ENCODE results near the gene RAB44.

The RAB44 gene

DNA sequence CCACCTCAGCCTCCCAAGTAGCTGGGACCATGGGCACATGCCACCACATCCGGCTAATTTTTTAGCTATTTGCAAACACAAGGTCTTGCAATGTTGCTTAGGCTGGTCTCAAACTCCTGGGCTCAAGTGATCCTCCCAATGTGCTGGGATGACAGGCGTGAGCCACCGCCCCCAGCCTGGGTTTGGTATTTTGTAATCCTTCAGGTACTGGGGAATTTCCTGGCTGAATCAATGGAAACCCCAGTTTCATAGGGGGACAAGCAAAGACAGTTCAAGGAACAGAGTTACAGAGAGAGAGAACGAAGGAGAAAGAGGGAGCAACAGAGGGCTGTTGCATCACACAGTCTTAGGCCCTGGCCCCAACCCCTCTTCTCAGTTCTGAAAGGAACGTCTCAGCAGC is 35.7 kb downstream of the RAB44 start:
- DNase-seq: no peak

DNA sequence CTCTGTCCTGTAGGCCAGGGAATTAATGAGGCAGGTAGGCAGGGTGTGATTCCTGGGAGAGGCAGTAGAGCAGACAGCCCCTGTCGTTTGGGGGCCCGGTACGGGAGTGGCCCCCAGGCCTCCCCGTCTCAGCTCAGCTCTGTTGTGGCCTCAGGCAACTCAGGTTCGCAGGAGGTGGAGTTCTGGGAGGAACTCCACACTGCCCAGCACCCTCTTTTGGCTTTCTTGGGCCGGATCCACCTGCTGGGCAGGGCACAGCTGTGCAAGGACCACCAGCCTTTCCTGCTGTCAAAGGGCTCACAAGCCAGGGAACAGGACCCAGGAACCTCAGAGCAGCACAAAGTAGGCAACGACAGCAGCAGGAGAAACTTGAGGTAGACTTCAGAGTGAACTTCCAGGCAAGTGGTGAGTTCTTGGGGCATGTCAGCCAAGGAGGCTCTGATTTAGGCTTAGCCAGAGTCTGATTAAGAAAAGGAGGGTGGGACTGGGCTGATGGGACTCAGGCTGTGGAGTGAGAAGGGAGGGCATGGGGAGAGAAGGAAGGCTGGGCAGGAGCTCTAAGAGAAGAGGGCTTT is 36.9 kb downstream of the RAB44 start:
- no peak for DNase-seq

- no peak for DNase-seq
Observed at GRCh38 chr6:36735110-36736071, 37.8 kb downstream of the RAB44 start.

GRCh38 chr6:36737043-36737785 is 39.6 kb downstream of the RAB44 start:
- no peak for DNase-seq

DNA sequence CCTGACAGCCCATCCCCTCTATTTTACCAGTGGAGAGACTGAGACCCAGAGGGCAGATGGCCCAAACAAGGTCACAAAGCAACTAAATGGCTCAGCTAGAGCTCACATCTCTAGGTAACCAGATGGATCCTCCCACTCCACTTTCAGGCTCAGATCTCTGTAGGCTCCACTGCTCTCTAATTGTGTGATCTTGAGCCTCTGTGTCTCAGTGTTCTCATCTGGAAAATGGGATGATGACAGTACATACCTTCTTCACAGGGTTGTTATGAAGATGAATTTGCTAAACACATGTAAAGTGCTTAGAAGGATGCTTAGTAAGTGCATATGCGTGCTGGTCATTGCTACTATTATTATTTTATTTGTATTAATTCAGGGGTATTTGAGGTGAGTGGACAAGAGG is 40.5 kb downstream of the RAB44 start:
- DNase-seq: no peak

DNA sequence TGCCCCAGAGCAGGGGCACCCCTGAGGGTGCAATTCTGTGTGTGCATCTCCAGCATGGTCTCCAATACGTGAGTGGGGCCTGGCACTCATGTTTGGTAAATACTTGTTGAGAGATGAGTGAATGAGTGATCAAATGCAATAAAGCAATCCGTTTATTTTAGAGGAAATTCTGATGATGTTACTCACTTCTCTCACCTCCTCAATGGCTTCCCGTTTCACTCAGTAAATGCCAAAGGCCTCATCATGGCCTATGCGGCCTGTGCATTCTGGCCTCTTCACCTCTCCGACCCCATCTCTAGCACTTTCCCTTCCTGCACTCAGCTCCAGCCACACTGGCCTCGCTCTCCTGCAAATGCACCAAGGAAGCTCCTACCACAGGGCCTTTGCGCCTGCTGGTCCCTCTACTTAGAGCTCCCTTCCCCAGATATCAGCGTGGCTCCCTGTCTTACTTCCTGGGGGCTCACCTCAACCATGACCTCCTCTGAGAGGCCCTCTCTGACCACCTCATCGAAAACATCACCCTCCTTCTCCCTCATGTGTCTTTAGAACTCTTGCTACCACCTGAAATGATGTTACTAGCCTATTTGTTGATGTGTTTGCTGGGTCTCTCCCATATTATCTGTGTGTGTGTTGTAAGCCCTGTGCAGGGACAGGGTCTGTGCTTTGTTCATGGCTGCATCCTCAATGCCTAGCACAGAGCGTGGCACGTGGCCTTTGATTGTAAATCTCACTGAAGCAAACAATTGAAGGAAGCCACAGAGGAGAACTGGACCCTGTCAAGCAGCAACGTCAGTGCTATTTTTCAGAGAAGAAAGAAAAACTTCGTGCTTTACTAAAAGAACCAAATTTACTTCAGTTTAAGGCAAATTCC is 42.6 kb downstream of the RAB44 start:
- DNase-seq: no peak

- DNase-seq: no peak
Observed at GRCh38 chr6:36740818-36741179, 43.2 kb downstream of the RAB44 start.

DNA sequence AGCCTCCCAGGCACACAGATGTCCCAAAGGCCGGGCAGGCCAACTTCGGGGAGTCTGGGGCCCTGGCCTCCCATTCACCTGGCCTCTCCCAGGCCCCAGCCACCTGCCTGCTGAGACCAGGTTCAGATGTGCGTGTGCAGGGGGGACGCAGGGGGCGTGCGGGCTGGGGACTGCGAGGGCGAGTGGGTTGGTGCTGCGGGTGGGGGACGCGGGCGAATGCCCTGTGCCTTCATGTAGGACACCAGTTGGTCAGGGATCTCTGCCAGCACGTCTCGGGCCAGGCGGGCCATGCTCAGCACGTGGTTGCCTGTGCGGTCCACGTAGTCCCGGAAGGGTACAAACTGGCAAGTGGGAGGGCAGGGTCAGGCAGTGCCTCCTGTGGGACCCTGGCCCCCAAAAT is 44.5 kb downstream of the RAB44 start:
- DNase-seq: no peak

- DNase-seq: no peak
Observed at GRCh38 chr6:36743032-36743431, 45.4 kb downstream of the RAB44 start.

- no peak for DNase-seq
Observed at GRCh38 chr6:36743538-36744303, 46.1 kb downstream of the RAB44 start.

DNA sequence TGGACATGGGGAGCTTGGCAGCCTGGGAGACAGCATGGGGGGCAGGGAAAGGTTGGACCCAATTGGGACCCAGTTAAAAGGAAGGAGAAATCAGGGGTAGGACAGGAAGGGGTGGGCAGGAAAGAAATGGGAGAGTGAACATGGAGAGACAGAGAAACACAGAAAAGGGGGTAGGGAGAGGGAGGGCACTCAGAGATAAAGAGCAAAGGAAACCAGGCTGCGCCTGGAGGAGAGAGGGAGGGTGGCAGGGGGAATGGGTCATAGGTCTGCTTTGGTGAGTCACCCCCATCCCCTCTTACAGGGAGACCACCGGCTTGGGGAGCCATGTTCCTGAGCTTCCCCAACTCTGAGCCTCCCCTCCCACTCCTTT is 46.7 kb downstream of the RAB44 start:
- no peak for DNase-seq

DNA sequence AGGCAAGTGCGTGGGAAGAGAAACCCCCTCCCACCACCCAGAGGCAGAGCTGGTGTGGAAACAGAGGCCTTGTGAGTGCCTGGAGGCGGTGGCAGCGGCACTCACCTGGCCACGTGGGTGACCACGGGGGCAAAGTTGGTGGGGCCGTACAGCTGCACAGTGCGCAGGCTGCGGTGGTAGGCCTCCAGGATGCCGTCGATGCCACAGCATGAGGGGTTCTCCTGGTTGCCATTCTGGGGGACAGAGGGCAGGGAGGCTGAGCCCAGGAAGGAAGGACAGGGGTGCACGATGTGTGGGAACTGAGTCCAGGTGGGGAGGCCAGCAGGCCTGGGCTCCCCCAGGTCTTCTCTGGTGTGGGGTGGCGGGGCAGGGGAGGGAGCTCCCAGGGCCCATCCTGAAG is 47.7 kb downstream of the RAB44 start:
- no peak for DNase-seq

DNA sequence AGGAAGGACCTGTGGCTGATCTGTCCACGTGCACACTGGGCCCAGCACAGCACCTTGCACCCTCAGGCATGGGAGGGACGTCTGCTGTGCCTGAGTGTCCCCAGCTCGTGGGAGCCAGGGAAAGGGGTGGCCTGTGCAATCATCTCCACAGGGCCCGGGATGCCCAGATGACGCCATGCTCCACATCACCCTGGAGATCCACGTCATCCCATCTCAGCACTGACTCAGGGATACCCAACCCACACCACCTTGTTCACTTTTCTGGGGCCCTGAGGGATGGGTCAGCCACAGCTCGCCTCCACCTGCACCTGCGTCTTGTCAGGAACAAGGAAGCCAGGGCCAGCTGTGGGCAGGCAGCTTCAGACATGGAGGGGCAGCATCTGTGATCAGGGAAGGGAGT is 48.2 kb downstream of the RAB44 start:
- no peak for DNase-seq

DNA sequence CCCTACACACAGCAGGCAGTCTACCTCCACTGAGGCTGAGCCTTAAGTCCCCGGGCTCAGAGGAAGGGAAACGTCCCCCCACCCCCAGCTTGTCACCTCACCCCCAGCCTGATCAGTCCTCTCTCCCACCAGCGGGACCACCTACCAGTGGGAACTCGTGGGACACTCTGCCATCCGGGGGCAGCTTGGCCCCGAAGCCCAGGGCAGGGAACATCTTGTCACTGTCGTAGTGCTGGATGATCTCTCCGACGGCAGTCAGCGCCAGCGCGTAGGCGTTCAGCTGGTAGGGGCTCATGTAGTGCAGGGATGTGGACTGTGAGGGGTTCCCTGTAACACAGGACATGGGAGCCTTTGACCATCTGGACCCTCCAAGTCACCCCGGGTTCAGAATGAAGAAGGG is 48.6 kb downstream of the RAB44 start:
- DNase-seq: no peak

- DNase-seq: no peak
Observed at GRCh38 chr6:36749829-36750489, 52.3 kb downstream of the RAB44 start.

- DNase-seq: no peak
Observed at GRCh38 chr6:36751091-36751490, 53.5 kb downstream of the RAB44 start.

DNA sequence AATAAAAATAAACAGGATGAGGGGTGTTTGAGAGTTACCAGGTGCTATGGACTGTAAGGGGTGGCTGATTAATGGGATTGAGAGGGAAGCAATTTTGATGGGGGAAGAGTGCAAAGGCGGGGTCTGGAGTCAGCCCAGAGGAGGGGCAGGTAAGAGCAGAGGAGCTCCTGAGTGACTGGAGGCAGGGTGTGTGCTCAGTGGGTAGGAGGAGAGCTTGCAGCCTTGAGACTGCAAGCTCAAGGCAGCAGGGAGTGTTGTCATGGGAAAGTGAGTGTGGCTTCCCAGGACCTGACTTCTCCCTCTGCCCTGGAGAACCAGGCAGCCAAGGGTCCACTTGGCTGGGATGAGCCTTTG is 54.2 kb downstream of the RAB44 start:
- DNase-seq: no peak

GRCh38 chr6:36752187-36752885 is 54.7 kb downstream of the RAB44 start:
- no peak for DNase-seq

DNA sequence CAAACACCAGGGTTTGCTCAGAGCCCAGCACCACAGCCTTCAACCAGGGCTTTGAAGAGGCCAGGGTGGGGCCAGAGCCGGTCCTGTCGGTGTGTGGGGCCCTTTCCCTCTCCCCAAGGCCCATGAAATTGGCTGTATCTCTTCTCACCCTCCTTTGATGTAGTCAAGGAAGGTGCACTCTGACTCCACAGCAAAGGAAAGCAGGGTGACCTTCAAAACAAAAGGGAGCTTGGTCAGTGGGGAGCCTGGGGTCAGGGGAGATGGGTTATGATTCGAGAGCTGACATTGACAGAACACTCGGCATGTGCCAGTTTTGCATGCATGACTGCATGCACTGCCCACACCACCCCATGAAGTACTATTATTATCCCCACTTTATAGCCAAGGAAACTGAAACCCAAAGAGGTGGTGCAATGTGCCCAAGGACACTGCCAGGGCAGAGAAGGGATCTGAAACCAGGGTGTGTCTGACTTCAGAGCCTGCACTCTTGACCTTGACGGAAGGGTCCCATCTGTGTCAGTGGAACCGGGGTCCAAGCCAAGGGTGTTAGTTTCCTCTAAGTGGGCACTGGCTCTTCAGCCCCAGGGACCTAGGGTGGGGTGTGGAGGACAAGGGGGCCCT is 55.4 kb downstream of the RAB44 start:
- DNase-seq: no peak

DNA sequence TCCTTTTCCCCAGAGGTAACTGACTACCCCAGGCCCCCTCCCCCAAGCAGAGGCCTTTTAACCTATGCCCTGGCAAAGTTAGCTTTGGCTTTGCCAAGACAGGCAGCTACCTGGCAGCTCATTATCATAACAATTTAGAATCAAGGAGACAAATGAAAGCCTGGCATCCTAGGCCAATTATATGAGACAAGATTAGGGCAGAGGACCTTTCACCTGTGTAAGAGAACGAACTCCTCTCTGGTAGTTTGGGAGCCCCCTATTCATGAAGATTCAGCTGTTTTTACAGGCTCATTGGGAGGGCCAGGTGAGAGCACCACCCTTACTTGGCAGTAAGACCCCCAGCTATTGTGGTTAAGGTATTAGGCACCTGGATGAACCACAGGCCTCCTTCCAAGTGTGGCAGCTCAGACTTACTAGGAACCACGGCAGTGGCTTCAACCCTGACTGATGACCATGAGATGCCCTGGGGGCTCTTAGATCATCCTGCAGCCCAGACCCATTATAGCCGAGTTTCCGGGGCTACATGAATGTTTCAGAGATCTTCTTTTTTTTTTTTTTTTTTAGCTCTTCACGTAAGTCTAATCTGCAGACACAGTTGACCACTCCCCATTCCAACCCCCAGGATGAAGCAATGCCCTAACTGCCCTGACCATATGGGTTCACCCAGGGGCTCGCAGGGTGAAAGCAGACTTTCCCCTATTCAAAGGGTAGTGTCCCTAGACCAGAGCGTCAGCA is 56.2 kb downstream of the RAB44 start:
- DNase-seq: no peak

Measured in NCI-H748 treated with DMSO at 0.1 percent for 48 hours (cell line).